ENCODE results near the gene MOB1A. TPM values are rescaled to one million over a fixed set of nuclear protein-coding genes. Genes with fewer than 3 reads are reported as not detected.

The MOB1A gene
- total and polyA plus RNA-seq, 10 of the 15 experiments (the other 5 are each of a cell fraction or from before 2014, with no cell fraction given), result 41.2 to 232 (median 172) TPM

DNA sequence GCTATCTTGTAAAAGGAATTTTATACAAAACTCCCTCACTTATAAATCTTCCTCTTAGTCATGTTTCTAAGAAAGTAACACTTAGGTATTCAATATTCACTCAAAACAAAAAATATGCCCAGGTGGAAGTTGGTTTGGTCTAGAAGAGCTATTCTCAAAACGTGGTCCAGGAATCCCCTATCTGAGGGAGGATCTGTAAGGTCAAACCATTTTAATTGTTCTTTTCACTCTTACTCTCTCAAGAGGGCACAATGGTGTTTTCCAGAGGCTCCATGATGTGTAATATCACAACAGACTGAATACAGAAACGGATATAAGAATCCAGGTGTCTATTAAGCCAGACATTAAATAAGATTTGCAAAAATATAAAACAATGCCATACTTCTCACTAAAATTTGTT, 9.9 kb downstream of the MOB1A start (continued):
- TF ChIP-seq, protein P1, sequence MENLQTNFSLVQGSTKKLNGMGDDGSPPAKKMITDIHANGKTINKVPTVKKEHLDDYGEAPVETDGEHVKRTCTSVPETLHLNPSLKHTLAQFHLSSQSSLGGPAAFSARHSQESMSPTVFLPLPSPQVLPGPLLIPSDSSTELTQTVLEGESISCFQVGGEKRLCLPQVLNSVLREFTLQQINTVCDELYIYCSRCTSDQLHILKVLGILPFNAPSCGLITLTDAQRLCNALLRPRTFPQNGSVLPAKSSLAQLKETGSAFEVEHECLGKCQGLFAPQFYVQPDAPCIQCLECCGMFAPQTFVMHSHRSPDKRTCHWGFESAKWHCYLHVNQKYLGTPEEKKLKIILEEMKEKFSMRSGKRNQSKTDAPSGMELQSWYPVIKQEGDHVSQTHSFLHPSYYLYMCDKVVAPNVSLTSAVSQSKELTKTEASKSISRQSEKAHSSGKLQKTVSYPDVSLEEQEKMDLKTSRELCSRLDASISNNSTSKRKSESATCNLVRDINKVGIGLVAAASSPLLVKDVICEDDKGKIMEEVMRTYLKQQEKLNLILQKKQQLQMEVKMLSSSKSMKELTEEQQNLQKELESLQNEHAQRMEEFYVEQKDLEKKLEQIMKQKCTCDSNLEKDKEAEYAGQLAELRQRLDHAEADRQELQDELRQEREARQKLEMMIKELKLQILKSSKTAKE (IDR thresholded peaks at IDR 0.05; ENCODE audit: low read depth, poor library complexity, severe bottlenecking), result peak; percentile 32
- no peak for TF ChIP-seq RAD51 (IDR thresholded peaks at IDR 0.05)
- TF ChIP-seq SREBF2 (IDR thresholded peaks at IDR 0.05; ENCODE audit: low read length), result no peak
- no peak for TF ChIP-seq ZNF24 (IDR thresholded peaks at IDR 0.05)
- no peak for TF ChIP-seq WRNIP1 (IDR thresholded peaks at IDR 0.05; ENCODE audit: borderline replicate concordance, low read depth, low read length)
- no peak for TF ChIP-seq MYC (IDR thresholded peaks at IDR 0.05; ENCODE audit: insufficient read depth, insufficient read length, insufficient replicate concordance, low read length, severe bottlenecking)
- no peak for TF ChIP-seq BCL11A (IDR thresholded peaks at IDR 0.05; ENCODE audit: low read depth, low read length)
- TF ChIP-seq DPF2 (IDR thresholded peaks at IDR 0.05), result peak; percentile 72; the same call in 1 of the 2 replicates
- TF ChIP-seq, protein P2, sequence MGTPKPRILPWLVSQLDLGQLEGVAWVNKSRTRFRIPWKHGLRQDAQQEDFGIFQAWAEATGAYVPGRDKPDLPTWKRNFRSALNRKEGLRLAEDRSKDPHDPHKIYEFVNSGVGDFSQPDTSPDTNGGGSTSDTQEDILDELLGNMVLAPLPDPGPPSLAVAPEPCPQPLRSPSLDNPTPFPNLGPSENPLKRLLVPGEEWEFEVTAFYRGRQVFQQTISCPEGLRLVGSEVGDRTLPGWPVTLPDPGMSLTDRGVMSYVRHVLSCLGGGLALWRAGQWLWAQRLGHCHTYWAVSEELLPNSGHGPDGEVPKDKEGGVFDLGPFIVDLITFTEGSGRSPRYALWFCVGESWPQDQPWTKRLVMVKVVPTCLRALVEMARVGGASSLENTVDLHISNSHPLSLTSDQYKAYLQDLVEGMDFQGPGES (IDR thresholded peaks at IDR 0.05), result no peak
- TF ChIP-seq YY1 (IDR thresholded peaks at IDR 0.05; ENCODE audit: low read depth, low read length), result no peak
- no peak for TF ChIP-seq ZNF384 (IDR thresholded peaks at IDR 0.05; ENCODE audit: borderline replicate concordance, low read depth, low read length)
- TF ChIP-seq BMI1 (IDR thresholded peaks at IDR 0.05; ENCODE audit: borderline replicate concordance), result peak; percentile 26; the same call in 1 of the 2 replicates
- no peak for TF ChIP-seq PAX8 (IDR thresholded peaks at IDR 0.05)
- no peak for TF ChIP-seq SUZ12 (IDR thresholded peaks at IDR 0.05; ENCODE audit: unreplicated experiment)
- TF ChIP-seq SIN3A (IDR thresholded peaks at IDR 0.05; ENCODE audit: low read depth, low read length), result no peak
- TF ChIP-seq SP1 (IDR thresholded peaks at IDR 0.05; ENCODE audit: low read depth, low read length), result no peak
- no peak for TF ChIP-seq SIX5 (IDR thresholded peaks at IDR 0.05; ENCODE audit: low read depth, low read length, severe bottlenecking)
- TF ChIP-seq NFYA (IDR thresholded peaks at IDR 0.05; ENCODE audit: borderline replicate concordance, low read depth, low read length), result no peak
- TF ChIP-seq HDAC2 (IDR thresholded peaks at IDR 0.05), result no peak
- TF ChIP-seq, protein P3, sequence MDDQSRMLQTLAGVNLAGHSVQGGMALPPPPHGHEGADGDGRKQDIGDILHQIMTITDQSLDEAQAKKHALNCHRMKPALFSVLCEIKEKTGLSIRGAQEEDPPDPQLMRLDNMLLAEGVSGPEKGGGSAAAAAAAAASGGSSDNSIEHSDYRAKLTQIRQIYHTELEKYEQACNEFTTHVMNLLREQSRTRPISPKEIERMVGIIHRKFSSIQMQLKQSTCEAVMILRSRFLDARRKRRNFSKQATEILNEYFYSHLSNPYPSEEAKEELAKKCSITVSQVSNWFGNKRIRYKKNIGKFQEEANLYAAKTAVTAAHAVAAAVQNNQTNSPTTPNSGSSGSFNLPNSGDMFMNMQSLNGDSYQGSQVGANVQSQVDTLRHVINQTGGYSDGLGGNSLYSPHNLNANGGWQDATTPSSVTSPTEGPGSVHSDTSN (IDR thresholded peaks at IDR 0.05; ENCODE audit: insufficient replicate concordance, low read depth, low read length), result no peak
- TF ChIP-seq CHD2 (IDR thresholded peaks at IDR 0.05; ENCODE audit: borderline replicate concordance, low read depth, low read length), result no peak
- no peak for TF ChIP-seq RB1 (IDR thresholded peaks at IDR 0.05; ENCODE audit: borderline replicate concordance)
- 0 out of 2 replicates have a peak, but pooled peaks have one; percentile 40 for TF ChIP-seq ZNF217 (IDR thresholded peaks at IDR 0.05)
- no peak for TF ChIP-seq IRF4 (IDR thresholded peaks at IDR 0.05; ENCODE audit: low read depth, low read length)
- no peak for TF ChIP-seq FOS (IDR thresholded peaks at IDR 0.05; ENCODE audit: borderline replicate concordance, extremely low read depth, insufficient read length)
- TF ChIP-seq, protein P4, sequence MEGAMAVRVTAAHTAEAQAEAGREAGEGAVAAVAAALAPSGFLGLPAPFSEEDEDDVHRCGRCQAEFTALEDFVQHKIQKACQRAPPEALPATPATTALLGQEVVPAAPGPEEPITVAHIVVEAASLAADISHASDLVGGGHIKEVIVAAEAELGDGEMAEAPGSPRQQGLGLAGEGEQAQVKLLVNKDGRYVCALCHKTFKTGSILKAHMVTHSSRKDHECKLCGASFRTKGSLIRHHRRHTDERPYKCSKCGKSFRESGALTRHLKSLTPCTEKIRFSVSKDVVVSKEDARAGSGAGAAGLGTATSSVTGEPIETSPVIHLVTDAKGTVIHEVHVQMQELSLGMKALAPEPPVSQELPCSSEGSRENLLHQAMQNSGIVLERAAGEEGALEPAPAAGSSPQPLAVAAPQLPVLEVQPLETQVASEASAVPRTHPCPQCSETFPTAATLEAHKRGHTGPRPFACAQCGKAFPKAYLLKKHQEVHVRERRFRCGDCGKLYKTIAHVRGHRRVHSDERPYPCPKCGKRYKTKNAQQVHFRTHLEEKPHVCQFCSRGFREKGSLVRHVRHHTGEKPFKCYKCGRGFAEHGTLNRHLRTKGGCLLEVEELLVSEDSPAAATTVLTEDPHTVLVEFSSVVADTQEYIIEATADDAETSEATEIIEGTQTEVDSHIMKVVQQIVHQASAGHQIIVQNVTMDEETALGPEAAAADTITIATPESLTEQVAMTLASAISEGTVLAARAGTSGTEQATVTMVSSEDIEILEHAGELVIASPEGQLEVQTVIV (IDR thresholded peaks at IDR 0.05; ENCODE audit: borderline replicate concordance, partially characterized antibody), result no peak
- TF ChIP-seq ZZZ3 (IDR thresholded peaks at IDR 0.05; ENCODE audit: control insufficient read depth, insufficient read length, low read depth), result no peak
- no peak for TF ChIP-seq CBX5 (IDR thresholded peaks at IDR 0.05; ENCODE audit: low read depth)

All from GM12878 (cell line).